Measurements from ENCODE around the gene FBXW7. TPM values are rescaled to one million over a fixed set of nuclear protein-coding genes. Genes with fewer than 3 reads are reported as not detected.

The FBXW7 gene
- total RNA-seq, 6 experiments from 2014 or later: 12.9 to 25.5 (median 17.6) TPM

DNA sequence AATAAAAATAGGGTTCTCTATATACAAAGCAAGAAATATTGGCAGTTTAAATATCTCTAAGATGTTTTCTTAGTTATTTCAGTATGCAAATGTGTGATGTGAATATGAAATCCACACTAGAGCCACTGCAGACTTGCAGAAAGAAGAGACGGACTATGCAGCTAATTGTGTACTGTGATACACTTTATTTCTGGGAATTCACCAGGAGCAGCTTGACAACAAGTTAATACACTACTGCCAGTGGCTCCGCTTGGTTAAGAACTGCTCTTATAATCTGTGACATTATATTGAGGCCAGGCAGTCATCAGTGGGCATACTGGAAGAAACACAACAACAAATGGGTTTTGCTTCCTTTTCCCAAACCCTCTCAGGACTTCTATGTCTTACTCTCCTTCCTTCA is 172.0 kb downstream of the FBXW7 start:
- H3K4me1 ChIP-seq: no peaks in the 10 kb centered on the region
- DNase-seq (no peak), ATAC-seq (no peak)
- intact Hi-C loops (cut with DNase I): no loop called here
- H3K9me3 ChIP-seq: no peaks in the 10 kb centered on the region
- H3K27ac ChIP-seq: no peak overlapping the region
- 94% methylated on average over 2 of the region's 2 CpGs for WGBS (ENCODE audit: insufficient coverage, low coverage, low lambda C conversion rate, missing lambda C conversion rate)
- no peak overlapping the region for H3K4me3 ChIP-seq
- no peaks in the 10 kb centered on the region for H3K27me3 ChIP-seq
- no peaks in the 10 kb centered on the region for H3K36me3 ChIP-seq
- no peak for TF ChIP-seq POLR2A (IDR thresholded peaks at IDR 0.05)
- TF ChIP-seq, protein P1, sequence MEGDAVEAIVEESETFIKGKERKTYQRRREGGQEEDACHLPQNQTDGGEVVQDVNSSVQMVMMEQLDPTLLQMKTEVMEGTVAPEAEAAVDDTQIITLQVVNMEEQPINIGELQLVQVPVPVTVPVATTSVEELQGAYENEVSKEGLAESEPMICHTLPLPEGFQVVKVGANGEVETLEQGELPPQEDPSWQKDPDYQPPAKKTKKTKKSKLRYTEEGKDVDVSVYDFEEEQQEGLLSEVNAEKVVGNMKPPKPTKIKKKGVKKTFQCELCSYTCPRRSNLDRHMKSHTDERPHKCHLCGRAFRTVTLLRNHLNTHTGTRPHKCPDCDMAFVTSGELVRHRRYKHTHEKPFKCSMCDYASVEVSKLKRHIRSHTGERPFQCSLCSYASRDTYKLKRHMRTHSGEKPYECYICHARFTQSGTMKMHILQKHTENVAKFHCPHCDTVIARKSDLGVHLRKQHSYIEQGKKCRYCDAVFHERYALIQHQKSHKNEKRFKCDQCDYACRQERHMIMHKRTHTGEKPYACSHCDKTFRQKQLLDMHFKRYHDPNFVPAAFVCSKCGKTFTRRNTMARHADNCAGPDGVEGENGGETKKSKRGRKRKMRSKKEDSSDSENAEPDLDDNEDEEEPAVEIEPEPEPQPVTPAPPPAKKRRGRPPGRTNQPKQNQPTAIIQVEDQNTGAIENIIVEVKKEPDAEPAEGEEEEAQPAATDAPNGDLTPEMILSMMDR (IDR thresholded peaks at IDR 0.05): no peak

DNA sequence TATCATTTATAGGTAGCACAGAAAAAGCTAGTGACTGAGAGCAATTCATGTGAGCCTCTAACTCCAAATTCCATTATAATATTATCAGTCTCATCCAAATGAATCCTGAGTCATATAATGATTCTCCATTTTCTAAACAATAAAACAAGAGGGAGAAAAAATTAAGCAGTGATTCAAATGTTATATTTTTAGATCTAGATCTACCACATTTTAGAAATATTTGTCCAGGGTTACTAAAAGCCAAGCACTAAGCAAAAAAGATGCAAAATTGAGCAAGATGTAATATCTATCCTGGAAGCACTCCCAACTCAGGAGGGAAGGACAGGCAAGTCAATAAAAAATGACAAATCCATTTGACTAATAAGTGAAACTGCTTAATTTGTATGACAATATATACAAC is 172.8 kb downstream of the FBXW7 start:
- no peaks in the 10 kb centered on the region for H3K27me3 ChIP-seq
- no peaks in the 10 kb centered on the region for H3K36me3 ChIP-seq
- no peak overlapping the region for H3K4me3 ChIP-seq
- no peak for DNase-seq
- no peak for TF ChIP-seq POLR2A (IDR thresholded peaks at IDR 0.05)
- no peak overlapping the region for H3K27ac ChIP-seq
- H3K4me1 ChIP-seq: no peaks in the 10 kb centered on the region
- intact Hi-C loops (cut with DNase I): no loop called here
- no peaks in the 10 kb centered on the region for H3K9me3 ChIP-seq
- peak in 2 of 4 donors; percentile 57 to 64 for ATAC-seq

DNA sequence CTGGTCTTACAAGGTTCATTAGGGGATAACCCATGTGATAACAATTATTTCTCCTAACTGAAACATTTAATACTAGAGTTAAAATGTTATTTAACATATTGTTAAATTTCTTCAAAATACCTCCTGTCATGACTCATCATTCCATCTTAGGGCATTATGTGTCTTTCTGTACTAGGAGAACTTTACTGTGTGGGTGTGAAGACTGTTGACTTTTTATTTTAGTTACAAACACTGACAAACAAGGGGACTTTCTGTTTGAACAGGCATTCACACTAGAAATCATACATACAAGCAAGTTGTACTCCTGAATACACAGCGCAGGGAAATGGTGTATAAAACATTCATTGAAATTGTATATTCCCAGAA is 175.9 kb downstream of the FBXW7 start:
- no peaks in the 10 kb centered on the region for H3K27me3 ChIP-seq
- H3K4me1 ChIP-seq: peaks cover 0 to 7% (median 2%) of the 10 kb centered on the region in 4 donors
- TF ChIP-seq POLR2A (IDR thresholded peaks at IDR 0.05): no peak
- TF ChIP-seq, protein P1 (IDR thresholded peaks at IDR 0.05): no peak
- no peak overlapping the region for H3K27ac ChIP-seq
- no peak for DNase-seq
- no peak overlapping the region for H3K4me3 ChIP-seq
- ATAC-seq: peak in 2 of 4 donors; percentile 38 to 69
- intact Hi-C loops (cut with DNase I): no loop called here
- WGBS (ENCODE audit: insufficient coverage, low coverage, low lambda C conversion rate, missing lambda C conversion rate): 88% methylated on average over 1 of the region's 1 CpG
- no peaks in the 10 kb centered on the region for H3K36me3 ChIP-seq
- H3K9me3 ChIP-seq: no peaks in the 10 kb centered on the region

DNA sequence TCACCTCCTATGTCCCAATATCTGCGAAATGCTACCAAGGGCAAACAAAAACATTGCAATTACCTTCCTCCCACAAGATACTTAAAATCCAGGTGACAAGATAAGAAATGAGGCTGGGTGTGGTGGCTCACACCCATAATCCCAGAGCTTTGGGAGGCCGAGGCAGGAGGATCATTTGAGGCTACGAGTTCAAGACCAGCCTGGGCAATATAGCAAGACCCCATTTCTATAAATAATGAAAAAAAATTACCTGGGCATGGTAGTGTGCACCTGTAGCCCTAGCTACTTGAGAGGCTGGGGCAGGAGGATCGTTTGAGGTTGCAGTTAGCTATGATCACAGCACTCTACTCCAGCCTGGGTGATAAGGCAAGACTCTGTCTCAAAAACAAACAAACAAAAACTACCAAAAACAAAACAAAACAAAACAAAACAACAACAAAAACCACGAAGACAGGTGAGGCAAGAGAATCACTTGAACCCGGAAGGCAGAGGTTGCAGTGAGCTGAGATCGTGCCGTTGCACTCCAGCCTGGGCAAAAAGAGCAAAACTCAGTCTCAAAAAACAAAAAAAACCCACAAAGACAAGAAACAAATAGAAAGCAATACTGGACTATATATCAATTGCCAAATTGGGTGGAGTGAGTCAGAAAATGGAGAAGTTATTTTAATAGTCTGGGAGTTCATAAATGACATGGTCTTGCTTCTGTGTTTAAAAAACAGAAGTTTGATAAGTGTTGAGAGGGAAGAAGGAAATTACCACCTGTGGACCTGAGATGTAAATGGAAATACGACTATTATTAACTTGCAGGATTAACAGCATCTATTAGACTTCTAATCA is 176.5 kb downstream of the FBXW7 start:
- Histone ChIP-seq H3K36me3 (no peaks in the 10 kb centered on the region), H3K4me1 (peaks cover 0 to 7% (median 2%) of the 10 kb centered on the region in 4 donors), H3K4me3 (no peak overlapping the region), H3K27me3 (no peaks in the 10 kb centered on the region), H3K27ac (no peak overlapping the region), H3K9me3 (no peaks in the 10 kb centered on the region)
- DNase-seq: no peak
- intact Hi-C loops (cut with DNase I): no loop called here
- ATAC-seq: peak in 1 of 4 donors; percentile 13
- TF ChIP-seq, protein P1 (IDR thresholded peaks at IDR 0.05): no peak
- no peak for TF ChIP-seq POLR2A (IDR thresholded peaks at IDR 0.05)
- 81% methylated on average over 9 of the region's 9 CpGs for WGBS (ENCODE audit: insufficient coverage, low coverage, low lambda C conversion rate, missing lambda C conversion rate)

DNA sequence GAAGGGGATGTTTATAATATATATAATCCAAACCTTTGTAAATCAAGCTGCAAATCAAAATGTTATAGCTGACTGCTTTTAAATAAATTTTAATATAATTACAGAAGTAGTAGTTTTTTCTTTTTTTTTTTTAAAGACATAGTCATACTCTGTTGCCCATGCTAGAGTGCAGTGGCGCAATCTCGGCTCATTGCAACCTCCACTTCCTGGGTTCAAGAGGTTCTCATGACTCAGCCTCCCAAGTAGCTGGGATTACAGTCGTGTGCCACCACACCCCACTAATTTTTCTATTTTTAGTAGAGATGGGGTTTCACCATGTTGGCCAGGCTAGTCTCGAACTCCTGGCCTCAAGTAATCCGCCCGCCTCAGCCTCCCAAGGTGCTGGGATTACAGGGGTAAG is 178.7 kb downstream of the FBXW7 start:
- no peaks in the 10 kb centered on the region for H3K36me3 ChIP-seq

More for the DNA sequence above, 178.7 kb downstream of the FBXW7 start:
- intact Hi-C loops (cut with DNase I): no loop called here
- no peak for ATAC-seq
- H3K9me3 ChIP-seq: no peaks in the 10 kb centered on the region
- WGBS (ENCODE audit: insufficient coverage, low coverage, low lambda C conversion rate, missing lambda C conversion rate): 69% methylated on average over 4 of the region's 6 CpGs
- peak in 1 of 3 donors; percentile 15 for DNase-seq
- H3K4me3 ChIP-seq: no peak overlapping the region
- H3K27ac ChIP-seq: no peak overlapping the region
- TF ChIP-seq POLR2A (IDR thresholded peaks at IDR 0.05): no peak
- TF ChIP-seq, protein P1 (IDR thresholded peaks at IDR 0.05): no peak
- H3K27me3 ChIP-seq: no peaks in the 10 kb centered on the region
- peaks cover 0 to 7% (median 2%) of the 10 kb centered on the region in 4 donors for H3K4me1 ChIP-seq
